Measurements from ENCODE around the gene VTI1A. TPM values are rescaled to one million over a fixed set of nuclear protein-coding genes. Genes with fewer than 3 reads are reported as not detected.

Gene VTI1A
- total RNA-seq, 1 experiment from 2014 or later, result 22.0 TPM

DNA sequence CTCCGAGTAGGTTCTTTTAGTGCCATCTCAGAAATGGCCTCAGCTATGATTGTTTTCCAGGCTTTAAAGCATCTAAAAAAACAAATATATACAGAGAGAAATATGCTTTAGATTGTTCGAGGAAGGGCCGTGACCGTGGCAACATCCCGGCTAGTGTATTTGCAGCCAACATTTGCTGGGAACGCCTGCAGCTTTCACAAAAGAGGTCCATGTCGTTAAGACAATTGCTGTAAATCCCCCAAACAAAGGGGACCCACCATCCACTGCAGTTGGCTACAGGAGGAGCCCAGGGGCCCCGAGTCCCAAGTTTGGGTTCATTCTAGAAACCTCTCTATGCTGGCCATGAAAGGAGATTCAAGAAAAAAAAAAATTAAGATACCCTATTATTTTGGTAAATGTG lies 350.2 kb downstream of the VTI1A start:
- Histone ChIP-seq H3K23me2 (ENCODE audit: insufficient read length, low read depth, low read length, poor library complexity, severe bottlenecking) (no peaks in the 10 kb centered on the region), H4K91ac (ENCODE audit: insufficient read length, low read depth, low read length) (no peak overlapping the region), H3K4me1 (ENCODE audit: insufficient read depth, low read length) (peaks cover 4% of the 10 kb centered on the region; the same call in 1 of the 2 replicates), H3K27me3 (ENCODE audit: insufficient read depth, low read length) (no peaks in the 10 kb centered on the region), H2BK12ac (ENCODE audit: insufficient read length, low read depth, low read length) (no peak overlapping the region), H3K9ac (ENCODE audit: extremely low read depth, insufficient read length, low read length) (no peak overlapping the region), H4K5ac (ENCODE audit: insufficient read length, low read depth, low read length) (no peak overlapping the region), H2AK5ac (ENCODE audit: insufficient read length, low read length) (no peak overlapping the region), H3K56ac (ENCODE audit: insufficient read length, low read depth, low read length) (no peak overlapping the region), H2AFZ (ENCODE audit: low read length) (no peak overlapping the region), H3K18ac (ENCODE audit: insufficient read length, low read depth, low read length) (no peak overlapping the region), H3K9me3 (ENCODE audit: control insufficient read depth, low read depth, low read length) (no peaks in the 10 kb centered on the region), H3K79me1 (ENCODE audit: insufficient read depth, low read depth, low read length, poor library complexity, severe bottlenecking) (no peaks in the 10 kb centered on the region), H3K27ac (ENCODE audit: insufficient read length, low read depth, low read length) (no peak overlapping the region), H4K8ac (replicated peaks; ENCODE audit: insufficient read length, low read depth, low read length) (no peak overlapping the region), H2BK5ac (ENCODE audit: insufficient read length, low read length) (no peak overlapping the region), H3K79me2 (ENCODE audit: insufficient read depth, low read length) (no peaks in the 10 kb centered on the region), H2BK120ac (ENCODE audit: low read depth, low read length, poor library complexity, severe bottlenecking) (no peak overlapping the region), H4K20me1 (ENCODE audit: control insufficient read depth, insufficient read depth, insufficient read length) (no peaks in the 10 kb centered on the region), H3K23ac (ENCODE audit: insufficient read length, low read depth, low read length) (no peak overlapping the region), H2BK15ac (ENCODE audit: low read depth, low read length) (no peak overlapping the region), H3K4ac (ENCODE audit: low read depth, low read length) (no peak overlapping the region), H3T11ph (ENCODE audit: low read length) (no peak overlapping the region), H3K4me2 (ENCODE audit: insufficient read depth, insufficient read length, low read length) (no peak overlapping the region), H2BK20ac (ENCODE audit: low read depth, low read length, poor library complexity, severe bottlenecking) (no peak overlapping the region), H3K14ac (ENCODE audit: insufficient read depth, low read length) (no peak overlapping the region)
- WGBS (ENCODE audit: extremely low coverage, insufficient read length, low lambda C conversion rate), result no CpG with 5 or more reads among the region's 8 CpGs
- Mint-ChIP-seq H3K27me3 (ENCODE audit: low read depth) (peaks cover 2% of the 10 kb centered on the region), H3K9me3 (no peaks in the 10 kb centered on the region), H3K27ac (peak overlapping the region in 2 of 3 experiments; percentile 55 to 65; a peak in 3 of 7 replicates), H3K36me3 (ENCODE audit: insufficient read depth in 1 of 3, low read depth in 3 of 3) (no peaks in the 10 kb centered on the region), H3K4me1 (peaks cover 61 to 66% of the 10 kb centered on the region in 2 experiments), H3K4me3 (no peak overlapping the region)
- TF ChIP-seq, protein P1, sequence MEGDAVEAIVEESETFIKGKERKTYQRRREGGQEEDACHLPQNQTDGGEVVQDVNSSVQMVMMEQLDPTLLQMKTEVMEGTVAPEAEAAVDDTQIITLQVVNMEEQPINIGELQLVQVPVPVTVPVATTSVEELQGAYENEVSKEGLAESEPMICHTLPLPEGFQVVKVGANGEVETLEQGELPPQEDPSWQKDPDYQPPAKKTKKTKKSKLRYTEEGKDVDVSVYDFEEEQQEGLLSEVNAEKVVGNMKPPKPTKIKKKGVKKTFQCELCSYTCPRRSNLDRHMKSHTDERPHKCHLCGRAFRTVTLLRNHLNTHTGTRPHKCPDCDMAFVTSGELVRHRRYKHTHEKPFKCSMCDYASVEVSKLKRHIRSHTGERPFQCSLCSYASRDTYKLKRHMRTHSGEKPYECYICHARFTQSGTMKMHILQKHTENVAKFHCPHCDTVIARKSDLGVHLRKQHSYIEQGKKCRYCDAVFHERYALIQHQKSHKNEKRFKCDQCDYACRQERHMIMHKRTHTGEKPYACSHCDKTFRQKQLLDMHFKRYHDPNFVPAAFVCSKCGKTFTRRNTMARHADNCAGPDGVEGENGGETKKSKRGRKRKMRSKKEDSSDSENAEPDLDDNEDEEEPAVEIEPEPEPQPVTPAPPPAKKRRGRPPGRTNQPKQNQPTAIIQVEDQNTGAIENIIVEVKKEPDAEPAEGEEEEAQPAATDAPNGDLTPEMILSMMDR (conservative IDR thresholded peaks at IDR 0.05), result no peak
- no peak for DNase-seq

Data from H9 (cell line).